NK-92 treated with Interleukin-12 subunit alpha and Interleukin-12 subunit beta, amount 100 ng/mL, for 24 hours (cell line): ENCODE results near the gene CPA5.

ENCODE experiments used
- DNase-seq: peaks from one replicate; lab custom pipeline; 2025; lab: John Stamatoyannopoulos, UW

CPA5 gene

GRCh38 chr7:130397051-130397757, 52.6 kb downstream of the CPA5 start:
- no peak for DNase-seq

GRCh38 chr7:130397758-130398073, 53.1 kb downstream of the CPA5 start:
- DNase-seq: no peak

DNA sequence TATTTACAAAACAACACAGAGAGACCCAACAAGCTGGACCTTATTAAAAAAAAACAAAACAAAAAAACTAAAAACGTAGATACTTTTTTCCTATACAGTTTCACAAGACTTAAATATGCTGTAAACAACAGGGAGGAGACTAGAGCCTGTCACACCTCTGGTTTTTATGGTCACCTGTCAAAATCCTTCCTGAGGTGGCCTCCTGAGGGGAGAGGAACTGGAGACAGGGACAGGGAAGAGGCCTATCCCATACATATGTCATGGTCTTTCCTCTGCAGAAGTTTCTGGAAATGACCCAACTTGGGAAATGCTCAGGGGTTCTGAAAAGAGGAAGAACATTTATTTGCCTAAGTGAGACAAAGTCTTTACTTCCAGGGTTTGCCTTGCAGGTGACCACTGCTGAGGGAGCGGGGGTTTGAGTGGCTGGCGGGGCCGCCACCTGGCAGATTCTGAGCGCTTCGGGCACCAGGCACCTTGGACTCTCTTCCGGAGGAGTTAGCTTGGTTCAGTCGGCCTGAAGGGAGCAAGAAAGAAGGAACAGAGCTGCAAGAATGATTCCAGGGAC, 54.0 kb downstream of the CPA5 start:
- no peak for DNase-seq

GRCh38 chr7:130400120-130400572, 55.5 kb downstream of the CPA5 start:
- DNase-seq: no peak

GRCh38 chr7:130401101-130401500, 56.5 kb downstream of the CPA5 start:
- DNase-seq: no peak

DNA sequence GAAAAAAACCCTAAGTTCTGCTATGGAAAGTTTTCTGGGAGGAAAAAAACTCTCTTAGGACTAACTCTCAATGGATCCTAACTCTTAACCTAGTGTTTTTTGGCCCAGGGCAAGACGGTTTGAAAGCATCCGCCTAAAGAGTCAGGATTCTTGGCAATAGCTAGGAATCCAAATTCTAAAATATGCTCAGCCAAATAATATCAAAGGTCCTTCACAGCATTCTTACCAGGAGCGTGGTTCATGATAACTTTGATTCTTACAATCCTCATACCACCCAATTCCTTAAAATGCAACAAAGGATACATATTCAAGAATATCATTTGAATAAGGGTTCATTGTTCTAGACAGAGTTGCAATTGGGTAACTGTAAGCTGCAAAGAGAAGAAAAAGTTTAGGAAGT, 57.0 kb downstream of the CPA5 start:
- no peak for DNase-seq

GRCh38 chr7:130405003-130405402, 60.4 kb downstream of the CPA5 start:
- no peak for DNase-seq

GRCh38 chr7:130409067-130409711, 64.6 kb downstream of the CPA5 start:
- no peak for DNase-seq

DNA sequence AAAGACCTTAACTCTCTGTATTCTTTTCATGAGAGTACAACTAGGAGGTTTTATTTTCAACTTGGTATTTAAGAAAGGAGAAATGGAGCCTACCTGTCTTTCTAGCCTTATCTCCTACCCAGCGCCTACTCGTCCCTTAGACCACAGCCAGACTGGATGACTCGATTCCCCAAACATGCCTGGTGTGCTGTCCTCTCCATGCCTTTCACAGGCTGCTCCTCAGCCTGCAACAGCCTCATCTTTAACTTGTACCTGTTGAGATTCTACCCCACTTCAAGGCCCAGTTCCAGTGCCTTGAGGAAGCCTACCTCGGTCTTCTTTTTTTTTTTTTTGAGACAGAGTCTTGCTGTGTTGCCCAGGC, 65.1 kb downstream of the CPA5 start:
- DNase-seq: no peak

- DNase-seq: no peak
Observed at GRCh38 chr7:130410868-130411541, 66.4 kb downstream of the CPA5 start.

DNA sequence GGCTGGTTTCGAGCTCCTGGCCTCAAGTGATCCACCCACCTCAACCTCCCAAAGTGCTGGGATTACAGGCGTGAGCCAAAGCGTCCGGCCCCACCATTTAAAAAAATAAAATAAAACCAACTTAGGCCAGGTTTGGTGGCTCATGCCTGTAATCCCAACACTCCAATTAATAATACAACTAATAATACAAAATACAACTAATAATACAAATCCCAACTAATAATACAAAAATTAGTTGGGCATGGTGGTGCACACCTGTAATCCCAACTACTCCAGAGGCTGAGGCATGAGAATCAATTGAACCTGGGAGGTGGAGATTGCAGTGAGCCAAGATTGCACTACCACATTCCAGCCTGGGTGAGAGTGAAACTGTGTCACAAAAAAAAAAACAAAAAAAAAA, 68.6 kb downstream of the CPA5 start:
- DNase-seq: no peak

DNA sequence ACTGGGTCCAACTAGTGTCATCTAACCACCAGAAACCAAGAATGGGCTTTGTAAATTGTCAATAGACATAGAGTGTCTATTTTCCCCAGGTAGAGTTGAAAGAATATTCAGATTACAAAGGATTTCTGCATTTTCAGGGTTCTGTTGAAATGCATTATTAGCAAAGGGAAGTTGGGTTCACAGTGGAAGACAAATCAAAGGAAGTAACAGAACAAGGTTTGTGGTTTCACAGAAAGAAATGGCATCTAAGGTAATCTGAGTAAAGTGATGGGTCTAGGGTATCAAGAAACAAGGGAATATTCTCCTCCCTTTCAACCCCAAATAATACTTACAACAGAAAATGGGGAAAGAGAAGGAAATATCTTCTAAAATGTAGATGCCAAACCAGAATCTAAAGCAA, 70.4 kb downstream of the CPA5 start:
- no peak for DNase-seq

- no peak for DNase-seq
Observed at GRCh38 chr7:130417213-130417612, 72.6 kb downstream of the CPA5 start.

DNA sequence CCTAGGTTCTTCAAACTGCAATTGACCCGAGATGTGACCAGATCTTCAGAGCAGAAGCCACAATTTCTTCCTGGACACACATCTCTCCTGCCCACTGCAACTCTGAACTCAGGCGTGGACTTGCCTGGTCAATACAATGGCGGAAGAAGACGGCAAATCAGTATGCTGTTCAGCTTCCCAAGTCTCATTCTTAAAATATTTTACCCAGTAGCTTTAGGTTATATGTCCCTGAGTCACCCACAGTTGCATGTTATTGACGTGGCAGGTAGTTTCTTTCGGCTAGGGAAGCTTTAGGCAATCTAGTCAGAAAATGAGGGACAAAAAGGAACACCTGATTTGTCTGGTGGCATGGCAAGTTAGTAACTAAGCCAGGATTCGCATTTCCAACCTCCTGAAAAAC, 73.7 kb downstream of the CPA5 start:
- DNase-seq: no peak
